GM13977 (cell line): ENCODE data around the gene ZNF774.

Source experiments
- DNase-seq: peaks from one replicate; pipeline ENCODE4 v3.0.0; 2012; ENCODE audit warnings: low spot score
- CTCF ChIP-seq: IDR thresholded peaks from 2 replicates; pipeline ENCODE4 v1.5.1; 2012; ENCODE audit warnings: mild to moderate bottlenecking, control low read depth; ENCODE audit not compliant: insufficient read depth; ENCODE audit errors: extremely low read depth, missing control alignments
- in situ Hi-C: fragments of 300-500 bp; cut with MboI; formaldehyde crosslinking; loops from one replicate; pipeline ENCODE4 v1.12.0; 2022; ENCODE audit warnings: low sequenced_read_pairs, low pct_unique_long_range_greater_than_20kb, mixed read lengths, inconsistent platforms; ENCODE audit not compliant: unreplicated experiment

Gene ZNF774

GRCh38 chr15:90325726-90326125 lies 26.4 kb upstream of the ZNF774 start:
- in situ Hi-C loops, result loop anchor here (10.0 kb wide), 2 partner anchors 149 to 299 kb away; no protein-coding TSS in a partner anchor
- TF ChIP-seq CTCF, result no peak

GRCh38 chr15:90326441-90326840 lies 25.6 kb upstream of the ZNF774 start:
- TF ChIP-seq CTCF, result no peak
- no peak for DNase-seq
- in situ Hi-C loops, result loop anchor here (10.0 kb wide), 2 partner anchors 148 to 298 kb away; no protein-coding TSS in a partner anchor

More at GRCh38 chr15:90325726-90326125, 26.4 kb upstream of the ZNF774 start:
- no peak for DNase-seq

- in situ Hi-C loops, result loop anchor here (10.0 kb wide), 2 partner anchors 147 to 297 kb away; no protein-coding TSS in a partner anchor
Observed at GRCh38 chr15:90327311-90327710, 24.8 kb upstream of the ZNF774 start.

GRCh38 chr15:90334304-90334731 lies 17.8 kb upstream of the ZNF774 start:
- no peak for DNase-seq
- TF ChIP-seq CTCF, result no peak
- in situ Hi-C loops, result no loop called here

More at GRCh38 chr15:90327311-90327710, 24.8 kb upstream of the ZNF774 start:
- no peak for TF ChIP-seq CTCF
- DNase-seq, result no peak

GRCh38 chr15:90336705-90337141 lies 15.4 kb upstream of the ZNF774 start:
- in situ Hi-C loops, result no loop called here
- TF ChIP-seq CTCF, result no peak
- DNase-seq, result no peak

- no peak for DNase-seq
- in situ Hi-C loops, result no loop called here
Observed at GRCh38 chr15:90337256-90337655, 14.8 kb upstream of the ZNF774 start.

More at GRCh38 chr15:90337256-90337655, 14.8 kb upstream of the ZNF774 start:
- no peak for TF ChIP-seq CTCF
